K562 (cell line): Measurements from ENCODE around the gene NME8. TPM values are rescaled to one million over a fixed set of nuclear protein-coding genes. Genes with fewer than 3 reads are reported as not detected.
A peak's percentile ranks its signal among the peaks of the same experiment; 100 is the strongest.

Experiments
- CC2D1A ChIP-seq: fragments of 450-650 bp; IDR thresholded peaks from 2 replicates; pipeline ENCODE4 v1.6.1; 2017; ENCODE audit warnings: mild to moderate bottlenecking
- ELF1 ChIP-seq: fragments of 200-800 bp; sonication (Bioruptor generic); IDR thresholded peaks from 2 replicates; pipeline ENCODE4 v1.6.1; 2016; ENCODE audit warnings: missing genetic modification characterization, missing compliant biosample characterization
- FOXJ3 ChIP-seq: sonication (generic); formaldehyde crosslinking; IDR thresholded peaks from 2 replicates; pipeline ENCODE4 v1.4.0; 2020; ENCODE audit warnings: mild to moderate bottlenecking, missing genetic modification reagents
- GABPB2 ChIP-seq: fragments of 250-450 bp; sonication (Bioruptor Pico); conservative IDR thresholded peaks from 2 replicates; pipeline ENCODE4 v1.5.1; 2021; ENCODE audit warnings: mild to moderate bottlenecking
- POLR2AphosphoS5 ChIP-seq: IDR thresholded peaks from 2 replicates; pipeline ENCODE4 v1.6.1; 2011; ENCODE audit warnings: mild to moderate bottlenecking, low read depth, low read length, moderate library complexity; ENCODE audit not compliant: control insufficient read depth, insufficient read depth
- RBM22 ChIP-seq: fragments of 200-400 bp; formaldehyde crosslinking; IDR thresholded peaks from 2 replicates; pipeline ENCODE4 v1.6.1; 2018; ENCODE audit warnings: low read length, low read depth; ENCODE audit not compliant: poor library complexity, severe bottlenecking
- SIN3B ChIP-seq: fragments of 450-650 bp; IDR thresholded peaks from 2 replicates; pipeline ENCODE4 v1.6.1; 2017; ENCODE audit warnings: low read depth, mild to moderate bottlenecking, moderate library complexity
- SMARCB1 ChIP-seq: IDR thresholded peaks from 2 replicates; pipeline ENCODE4 v1.6.1; 2011; ENCODE audit warnings: improper control_type of control experiment, low read depth; ENCODE audit not compliant: insufficient read length
- SREBF2 ChIP-seq: sonication (generic); formaldehyde crosslinking; IDR thresholded peaks from 2 replicates; pipeline ENCODE4 v1.4.0; 2020; ENCODE audit warnings: mild to moderate bottlenecking, missing genetic modification reagents
- TAF9B ChIP-seq: fragments of 450-650 bp; IDR thresholded peaks from 2 replicates; pipeline ENCODE4 v1.6.1; 2018; ENCODE audit warnings: mild to moderate bottlenecking; ENCODE audit not compliant: partially characterized antibody
- XRCC5 ChIP-seq: fragments of 200-400 bp; formaldehyde crosslinking; IDR thresholded peaks from 2 replicates; pipeline ENCODE4 v1.6.1; 2017; ENCODE audit warnings: low read depth, mild to moderate bottlenecking, low read length
- ZC3H4 ChIP-seq: sonication (generic); formaldehyde crosslinking; IDR thresholded peaks from 2 replicates; pipeline ENCODE4 v1.9.0; 2021; ENCODE audit warnings: missing genetic modification reagents, borderline replicate concordance
- ZNF561 ChIP-seq: fragments of 450-650 bp; formaldehyde crosslinking; conservative IDR thresholded peaks from 2 replicates; pipeline ENCODE4 v1.4.0; 2020; ENCODE audit warnings: mild to moderate bottlenecking, moderate library complexity
- polyA plus RNA-seq, 8 experiments: library from polyadenylated mRNA; depleted of rRNA in 4 of 8; stranded (reverse) in 5 of 8; unstranded in 3 of 8; fragments of >200 nt; fragmentation: Nextera tagmentation in 2 of 8; fragmentation: Illumina TruSeq in 1 of 8; extraction: Ambion mirVana in 2 of 8; extraction: Trizol in 1 of 8; gene quantifications; 2 replicates each; pipeline versions ENCODE4 v1.2.1 to v1.2.3, GENCODE V29; 2011 to 2014; ENCODE audit warnings: inconsistent platforms in 1 of 8, missing spikeins in 1 of 8
- total RNA-seq, 7 experiments: library from RNA; depleted of rRNA in 6 of 7; stranded (reverse); fragments of >200 nt in 6 of 7; fragmentation: Illumina TruSeq in 2 of 7; extraction: Trizol in 2 of 7; gene quantifications; 2 replicates each; pipeline versions ENCODE4 v1.2.1 to v1.2.3, GENCODE V29; 2011 to 2021; ENCODE audit warnings: low replicate concordance in 1 of 7
- TF ChIP-seq, protein P1 (sequence below): fragments of 450-650 bp; formaldehyde crosslinking; IDR thresholded peaks from 2 replicates; pipeline ENCODE4 v1.4.0; 2020; ENCODE audit warnings: mild to moderate bottlenecking
- TF ChIP-seq, protein P2 (sequence below), 2 experiments: fragments of 450-650 bp in 1 of 2; sonication (generic) in 1 of 2; formaldehyde crosslinking in 1 of 2; IDR thresholded peaks in 1 of 2; conservative IDR thresholded peaks in 1 of 2; 2 replicates each; pipeline versions ENCODE4 v1.6.1 to v1.8.1; 2016 to 2023; ENCODE audit warnings: mild to moderate bottlenecking in 2 of 2, moderate library complexity in 2 of 2, inconsistent platforms in 1 of 2, missing genetic modification reagents in 1 of 2
- TF ChIP-seq, protein P3 (sequence below), 2 experiments: fragments of 450-650 bp; conservative IDR thresholded peaks; 2 replicates each; pipeline ENCODE4 v1.6.1; 2017; ENCODE audit warnings: mild to moderate bottlenecking in 2 of 2, moderate library complexity in 2 of 2
- TF ChIP-seq, protein P4 (sequence below): fragments of 200-800 bp; sonication (Bioruptor generic); IDR thresholded peaks from 2 replicates; pipeline ENCODE4 v1.6.1; 2016; ENCODE audit warnings: missing genetic modification characterization, missing compliant biosample characterization

NME8 gene
- total and polyA plus RNA-seq, 9 of the 15 experiments (the other 6 are each of a cell fraction or from before 2014, with no cell fraction given): not detected

DNA sequence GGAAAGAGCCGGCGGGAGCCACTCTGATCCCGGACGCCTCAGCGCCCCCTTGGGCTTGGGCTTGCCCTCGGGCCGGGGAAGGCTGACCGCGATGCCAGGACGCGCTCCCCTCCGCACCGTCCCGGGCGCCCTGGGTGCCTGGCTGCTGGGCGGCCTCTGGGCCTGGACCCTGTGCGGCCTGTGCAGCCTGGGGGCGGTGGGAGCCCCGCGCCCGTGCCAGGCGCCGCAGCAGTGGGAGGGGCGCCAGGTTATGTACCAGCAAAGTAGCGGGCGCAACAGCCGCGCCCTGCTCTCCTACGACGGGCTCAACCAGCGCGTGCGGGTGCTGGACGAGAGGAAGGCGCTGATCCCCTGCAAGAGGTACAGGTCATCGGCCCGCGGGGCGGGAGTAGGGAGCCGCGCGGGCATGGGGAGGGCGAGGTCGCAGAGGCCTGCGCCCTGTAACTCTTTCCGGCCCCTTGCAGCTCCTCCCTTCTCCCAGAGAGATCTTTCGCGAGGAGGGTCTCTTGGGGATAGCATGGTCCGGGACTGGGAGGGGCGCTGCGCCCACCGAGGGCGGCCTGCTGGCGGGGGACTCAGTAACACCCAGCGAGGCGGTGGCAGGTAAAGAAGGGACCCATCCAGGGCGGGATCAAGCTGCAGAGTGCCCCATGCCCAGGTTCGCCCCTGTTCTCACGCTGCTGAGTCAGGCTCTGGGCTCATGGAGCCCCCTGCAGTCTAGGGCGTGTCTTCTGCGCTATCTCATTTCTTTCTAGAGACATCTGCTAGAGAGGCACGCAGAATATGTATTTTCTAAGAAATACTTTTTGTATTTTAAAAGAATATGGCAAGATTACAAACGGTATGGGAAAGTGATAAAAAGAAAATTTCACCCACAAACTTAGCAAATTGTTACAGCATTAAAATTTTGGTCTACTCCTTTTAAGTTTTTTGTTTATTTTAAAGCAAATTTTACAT lies 72.7 kb downstream of the NME8 start (continued):
- TF ChIP-seq, protein P1, sequence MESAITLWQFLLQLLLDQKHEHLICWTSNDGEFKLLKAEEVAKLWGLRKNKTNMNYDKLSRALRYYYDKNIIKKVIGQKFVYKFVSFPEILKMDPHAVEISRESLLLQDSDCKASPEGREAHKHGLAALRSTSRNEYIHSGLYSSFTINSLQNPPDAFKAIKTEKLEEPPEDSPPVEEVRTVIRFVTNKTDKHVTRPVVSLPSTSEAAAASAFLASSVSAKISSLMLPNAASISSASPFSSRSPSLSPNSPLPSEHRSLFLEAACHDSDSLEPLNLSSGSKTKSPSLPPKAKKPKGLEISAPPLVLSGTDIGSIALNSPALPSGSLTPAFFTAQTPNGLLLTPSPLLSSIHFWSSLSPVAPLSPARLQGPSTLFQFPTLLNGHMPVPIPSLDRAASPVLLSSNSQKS (CRISPR knock-in tag): no peak
- TF ChIP-seq POLR2AphosphoS5 (peak; percentile 27; the same call in 1 of the 2 replicates), ZNF561 (CRISPR knock-in tag) (no peak), GABPB2 (CRISPR knock-in tag) (no peak), RBM22 (no peak), SIN3B (no peak), TAF9B (peak; percentile 19), CC2D1A (peak; percentile 13; the same call in 1 of the 2 replicates), XRCC5 (no peak), SREBF2 (CRISPR knock-in tag) (no peak), ZC3H4 (CRISPR knock-in tag) (no peak), ELF1 (tag) (no peak), SMARCB1 (peak; percentile 41), FOXJ3 (CRISPR knock-in tag) (no peak)
- TF ChIP-seq, protein P2, sequence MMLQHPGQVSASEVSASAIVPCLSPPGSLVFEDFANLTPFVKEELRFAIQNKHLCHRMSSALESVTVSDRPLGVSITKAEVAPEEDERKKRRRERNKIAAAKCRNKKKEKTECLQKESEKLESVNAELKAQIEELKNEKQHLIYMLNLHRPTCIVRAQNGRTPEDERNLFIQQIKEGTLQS (IDR thresholded peaks at IDR 0.05): peak; percentile 17; the same call in 1 of the 2 replicates
- TF ChIP-seq, protein P2 (CRISPR knock-in tag; conservative IDR thresholded peaks at IDR 0.05): no peak
- TF ChIP-seq, protein P3, sequence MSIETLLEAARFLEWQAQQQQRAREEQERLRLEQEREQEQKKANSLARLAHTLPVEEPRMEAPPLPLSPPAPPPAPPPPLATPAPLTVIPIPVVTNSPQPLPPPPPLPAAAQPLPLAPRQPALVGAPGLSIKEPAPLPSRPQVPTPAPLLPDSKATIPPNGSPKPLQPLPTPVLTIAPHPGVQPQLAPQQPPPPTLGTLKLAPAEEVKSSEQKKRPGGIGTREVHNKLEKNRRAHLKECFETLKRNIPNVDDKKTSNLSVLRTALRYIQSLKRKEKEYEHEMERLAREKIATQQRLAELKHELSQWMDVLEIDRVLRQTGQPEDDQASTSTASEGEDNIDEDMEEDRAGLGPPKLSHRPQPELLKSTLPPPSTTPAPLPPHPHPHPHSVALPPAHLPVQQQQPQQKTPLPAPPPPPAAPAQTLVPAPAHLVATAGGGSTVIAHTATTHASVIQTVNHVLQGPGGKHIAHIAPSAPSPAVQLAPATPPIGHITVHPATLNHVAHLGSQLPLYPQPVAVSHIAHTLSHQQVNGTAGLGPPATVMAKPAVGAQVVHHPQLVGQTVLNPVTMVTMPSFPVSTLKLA (conservative IDR thresholded peaks at IDR 0.05): 0 out of 4 replicates have a peak, but pooled peaks have one; percentile 14 to 28
- TF ChIP-seq, protein P4, sequence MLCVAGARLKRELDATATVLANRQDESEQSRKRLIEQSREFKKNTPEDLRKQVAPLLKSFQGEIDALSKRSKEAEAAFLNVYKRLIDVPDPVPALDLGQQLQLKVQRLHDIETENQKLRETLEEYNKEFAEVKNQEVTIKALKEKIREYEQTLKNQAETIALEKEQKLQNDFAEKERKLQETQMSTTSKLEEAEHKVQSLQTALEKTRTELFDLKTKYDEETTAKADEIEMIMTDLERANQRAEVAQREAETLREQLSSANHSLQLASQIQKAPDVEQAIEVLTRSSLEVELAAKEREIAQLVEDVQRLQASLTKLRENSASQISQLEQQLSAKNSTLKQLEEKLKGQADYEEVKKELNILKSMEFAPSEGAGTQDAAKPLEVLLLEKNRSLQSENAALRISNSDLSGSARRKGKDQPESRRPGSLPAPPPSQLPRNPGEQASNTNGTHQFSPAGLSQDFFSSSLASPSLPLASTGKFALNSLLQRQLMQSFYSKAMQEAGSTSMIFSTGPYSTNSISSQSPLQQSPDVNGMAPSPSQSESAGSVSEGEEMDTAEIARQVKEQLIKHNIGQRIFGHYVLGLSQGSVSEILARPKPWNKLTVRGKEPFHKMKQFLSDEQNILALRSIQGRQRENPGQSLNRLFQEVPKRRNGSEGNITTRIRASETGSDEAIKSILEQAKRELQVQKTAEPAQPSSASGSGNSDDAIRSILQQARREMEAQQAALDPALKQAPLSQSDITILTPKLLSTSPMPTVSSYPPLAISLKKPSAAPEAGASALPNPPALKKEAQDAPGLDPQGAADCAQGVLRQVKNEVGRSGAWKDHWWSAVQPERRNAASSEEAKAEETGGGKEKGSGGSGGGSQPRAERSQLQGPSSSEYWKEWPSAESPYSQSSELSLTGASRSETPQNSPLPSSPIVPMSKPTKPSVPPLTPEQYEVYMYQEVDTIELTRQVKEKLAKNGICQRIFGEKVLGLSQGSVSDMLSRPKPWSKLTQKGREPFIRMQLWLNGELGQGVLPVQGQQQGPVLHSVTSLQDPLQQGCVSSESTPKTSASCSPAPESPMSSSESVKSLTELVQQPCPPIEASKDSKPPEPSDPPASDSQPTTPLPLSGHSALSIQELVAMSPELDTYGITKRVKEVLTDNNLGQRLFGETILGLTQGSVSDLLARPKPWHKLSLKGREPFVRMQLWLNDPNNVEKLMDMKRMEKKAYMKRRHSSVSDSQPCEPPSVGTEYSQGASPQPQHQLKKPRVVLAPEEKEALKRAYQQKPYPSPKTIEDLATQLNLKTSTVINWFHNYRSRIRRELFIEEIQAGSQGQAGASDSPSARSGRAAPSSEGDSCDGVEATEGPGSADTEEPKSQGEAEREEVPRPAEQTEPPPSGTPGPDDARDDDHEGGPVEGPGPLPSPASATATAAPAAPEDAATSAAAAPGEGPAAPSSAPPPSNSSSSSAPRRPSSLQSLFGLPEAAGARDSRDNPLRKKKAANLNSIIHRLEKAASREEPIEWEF (CRISPR knock-in tag): no peak
